ENCODE results near the gene DCBLD1. TPM values are rescaled to one million over a fixed set of nuclear protein-coding genes. Genes with fewer than 3 reads are reported as not detected.

DCBLD1 gene
- total and polyA plus RNA-seq, 2 of the 13 experiments (the other 11 are each of a cell fraction or from before 2014, with no cell fraction given), result 23.2 to 41.5 TPM

DNA sequence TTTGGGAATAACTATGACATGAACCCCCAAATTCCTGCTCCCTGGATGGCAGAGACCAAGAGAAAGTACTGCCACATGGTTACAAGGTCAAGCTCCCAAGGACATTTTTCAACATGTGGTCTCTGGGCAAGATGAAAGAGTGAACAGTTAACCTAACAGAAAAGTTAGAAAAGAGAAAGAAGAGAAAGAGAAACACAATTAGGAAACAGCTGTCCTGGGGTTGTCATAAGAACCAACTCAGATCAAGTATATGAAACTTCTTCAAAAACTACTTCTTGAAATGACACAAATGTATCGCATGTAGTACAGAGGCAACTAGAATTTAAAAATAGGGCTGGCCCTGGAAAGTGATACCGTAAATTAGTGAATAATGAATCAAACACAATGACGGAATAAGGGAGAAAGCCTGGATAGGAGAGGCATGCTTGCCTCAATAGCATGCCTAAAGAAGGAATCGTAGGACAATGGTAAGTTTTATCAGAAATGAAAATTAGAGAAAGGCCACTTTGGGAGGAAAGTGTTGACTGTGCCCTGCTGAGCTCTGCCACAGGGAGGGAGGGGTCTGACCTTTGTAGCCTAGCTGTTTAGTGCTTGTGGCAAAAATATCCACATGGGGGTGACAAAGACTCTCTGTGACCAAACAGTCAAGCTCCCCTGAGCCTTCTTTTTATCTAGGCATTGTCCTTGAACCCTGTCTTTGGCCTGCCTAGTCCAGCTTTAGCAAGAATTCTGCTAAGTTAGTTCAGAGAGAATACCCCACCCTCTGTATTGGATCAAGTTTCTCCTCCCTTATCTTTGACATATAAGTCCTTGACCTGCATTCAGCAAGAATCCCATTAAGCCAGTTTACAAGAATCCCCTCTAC, 4.3 kb upstream of the DCBLD1 start (continued):
- TF ChIP-seq, protein P1, sequence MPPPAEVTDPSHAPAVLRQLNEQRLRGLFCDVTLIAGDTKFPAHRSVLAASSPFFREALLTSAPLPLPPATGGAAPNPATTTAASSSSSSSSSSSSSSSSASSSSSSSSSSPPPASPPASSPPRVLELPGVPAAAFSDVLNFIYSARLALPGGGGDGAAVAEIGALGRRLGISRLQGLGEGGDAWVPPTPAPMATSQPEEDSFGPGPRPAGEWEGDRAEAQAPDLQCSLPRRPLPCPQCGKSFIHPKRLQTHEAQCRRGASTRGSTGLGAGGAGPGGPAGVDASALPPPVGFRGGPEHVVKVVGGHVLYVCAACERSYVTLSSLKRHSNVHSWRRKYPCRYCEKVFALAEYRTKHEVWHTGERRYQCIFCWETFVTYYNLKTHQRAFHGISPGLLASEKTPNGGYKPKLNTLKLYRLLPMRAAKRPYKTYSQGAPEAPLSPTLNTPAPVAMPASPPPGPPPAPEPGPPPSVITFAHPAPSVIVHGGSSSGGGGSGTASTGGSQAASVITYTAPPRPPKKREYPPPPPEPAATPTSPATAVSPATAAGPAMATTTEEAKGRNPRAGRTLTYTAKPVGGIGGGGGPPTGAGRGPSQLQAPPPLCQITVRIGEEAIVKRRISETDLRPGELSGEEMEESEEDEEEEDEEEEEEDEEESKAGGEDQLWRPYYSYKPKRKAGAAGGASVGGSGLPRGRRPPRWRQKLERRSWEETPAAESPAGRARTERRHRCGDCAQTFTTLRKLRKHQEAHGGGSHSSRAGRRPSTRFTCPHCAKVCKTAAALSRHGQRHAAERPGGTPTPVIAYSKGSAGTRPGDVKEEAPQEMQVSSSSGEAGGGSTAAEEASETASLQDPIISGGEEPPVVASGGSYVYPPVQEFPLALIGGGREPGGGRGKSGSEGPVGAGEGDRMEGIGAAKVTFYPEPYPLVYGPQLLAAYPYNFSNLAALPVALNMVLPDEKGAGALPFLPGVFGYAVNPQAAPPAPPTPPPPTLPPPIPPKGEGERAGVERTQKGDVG (CRISPR knock-in tag; IDR thresholded peaks at IDR 0.05; ENCODE audit: borderline replicate concordance), result no peak
- TF ChIP-seq YEATS2 (CRISPR knock-in tag; IDR thresholded peaks at IDR 0.05; ENCODE audit: borderline replicate concordance) (peak; percentile 40; the same call in 1 of the 2 replicates), ZZZ3 (CRISPR knock-in tag; IDR thresholded peaks at IDR 0.05; ENCODE audit: borderline replicate concordance) (no peak), BRCA1 (CRISPR knock-in tag; IDR thresholded peaks at IDR 0.05) (no peak), RBM22 (optimal IDR thresholded peaks at IDR 0.05; ENCODE audit: low read length) (no peak), ZNF556 (CRISPR knock-in tag; IDR thresholded peaks at IDR 0.05; ENCODE audit: borderline replicate concordance) (no peak), ZNF652 (CRISPR knock-in tag; IDR thresholded peaks at IDR 0.05; ENCODE audit: borderline replicate concordance, low read depth) (no peak), ZNF777 (CRISPR knock-in tag; IDR thresholded peaks at IDR 0.05) (no peak), ZNF12 (CRISPR knock-in tag; IDR thresholded peaks at IDR 0.05) (no peak; the same call in 1 of the 2 replicates), ARHGAP35 (CRISPR knock-in tag; IDR thresholded peaks at IDR 0.05; ENCODE audit: borderline replicate concordance) (no peak), NR2F6 (IDR thresholded peaks at IDR 0.05) (peak; percentile 93), NR2F6 (CRISPR knock-in tag; IDR thresholded peaks at IDR 0.05) (peak; percentile 93), ZNF567 (CRISPR knock-in tag; IDR thresholded peaks at IDR 0.05; ENCODE audit: borderline replicate concordance) (no peak), NKX3-1 (CRISPR knock-in tag; IDR thresholded peaks at IDR 0.05) (no peak), ZSCAN30 (CRISPR knock-in tag; IDR thresholded peaks at IDR 0.05) (no peak), ATM (IDR thresholded peaks at IDR 0.05; ENCODE audit: borderline replicate concordance) (no peak), ZNF446 (CRISPR knock-in tag; IDR thresholded peaks at IDR 0.05) (no peak), ZNF354B (CRISPR knock-in tag; IDR thresholded peaks at IDR 0.05) (no peak), CHD2 (IDR thresholded peaks at IDR 0.05; ENCODE audit: low read depth, low read length) (no peak), EZH2 (conservative IDR thresholded peaks at IDR 0.05; ENCODE audit: low read depth, low read length) (no peak), RAD21 (CRISPR knock-in tag; IDR thresholded peaks at IDR 0.05) (peak; percentile 95)
- TF ChIP-seq, protein P2, sequence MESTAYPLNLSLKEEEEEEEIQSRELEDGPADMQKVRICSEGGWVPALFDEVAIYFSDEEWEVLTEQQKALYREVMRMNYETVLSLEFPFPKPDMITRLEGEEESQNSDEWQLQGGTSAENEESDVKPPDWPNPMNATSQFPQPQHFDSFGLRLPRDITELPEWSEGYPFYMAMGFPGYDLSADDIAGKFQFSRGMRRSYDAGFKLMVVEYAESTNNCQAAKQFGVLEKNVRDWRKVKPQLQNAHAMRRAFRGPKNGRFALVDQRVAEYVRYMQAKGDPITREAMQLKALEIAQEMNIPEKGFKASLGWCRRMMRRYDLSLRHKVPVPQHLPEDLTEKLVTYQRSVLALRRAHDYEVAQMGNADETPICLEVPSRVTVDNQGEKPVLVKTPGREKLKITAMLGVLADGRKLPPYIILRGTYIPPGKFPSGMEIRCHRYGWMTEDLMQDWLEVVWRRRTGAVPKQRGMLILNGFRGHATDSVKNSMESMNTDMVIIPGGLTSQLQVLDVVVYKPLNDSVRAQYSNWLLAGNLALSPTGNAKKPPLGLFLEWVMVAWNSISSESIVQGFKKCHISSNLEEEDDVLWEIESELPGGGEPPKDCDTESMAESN (CRISPR knock-in tag; conservative IDR thresholded peaks at IDR 0.05), result no peak
- TF ChIP-seq, protein P3, sequence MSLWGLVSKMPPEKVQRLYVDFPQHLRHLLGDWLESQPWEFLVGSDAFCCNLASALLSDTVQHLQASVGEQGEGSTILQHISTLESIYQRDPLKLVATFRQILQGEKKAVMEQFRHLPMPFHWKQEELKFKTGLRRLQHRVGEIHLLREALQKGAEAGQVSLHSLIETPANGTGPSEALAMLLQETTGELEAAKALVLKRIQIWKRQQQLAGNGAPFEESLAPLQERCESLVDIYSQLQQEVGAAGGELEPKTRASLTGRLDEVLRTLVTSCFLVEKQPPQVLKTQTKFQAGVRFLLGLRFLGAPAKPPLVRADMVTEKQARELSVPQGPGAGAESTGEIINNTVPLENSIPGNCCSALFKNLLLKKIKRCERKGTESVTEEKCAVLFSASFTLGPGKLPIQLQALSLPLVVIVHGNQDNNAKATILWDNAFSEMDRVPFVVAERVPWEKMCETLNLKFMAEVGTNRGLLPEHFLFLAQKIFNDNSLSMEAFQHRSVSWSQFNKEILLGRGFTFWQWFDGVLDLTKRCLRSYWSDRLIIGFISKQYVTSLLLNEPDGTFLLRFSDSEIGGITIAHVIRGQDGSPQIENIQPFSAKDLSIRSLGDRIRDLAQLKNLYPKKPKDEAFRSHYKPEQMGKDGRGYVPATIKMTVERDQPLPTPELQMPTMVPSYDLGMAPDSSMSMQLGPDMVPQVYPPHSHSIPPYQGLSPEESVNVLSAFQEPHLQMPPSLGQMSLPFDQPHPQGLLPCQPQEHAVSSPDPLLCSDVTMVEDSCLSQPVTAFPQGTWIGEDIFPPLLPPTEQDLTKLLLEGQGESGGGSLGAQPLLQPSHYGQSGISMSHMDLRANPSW (CRISPR knock-in tag; IDR thresholded peaks at IDR 0.05; ENCODE audit: borderline replicate concordance), result peak; percentile 85; the same call in 1 of the 2 replicates
